ENCODE data around the gene TRAF3IP3. TPM values are rescaled to one million over a fixed set of nuclear protein-coding genes. Genes with fewer than 3 reads are reported as not detected.

TRAF3IP3 gene
- total and polyA plus RNA-seq, 12 donors = 0.45 to 8.0 (median 0.77) TPM

DNA sequence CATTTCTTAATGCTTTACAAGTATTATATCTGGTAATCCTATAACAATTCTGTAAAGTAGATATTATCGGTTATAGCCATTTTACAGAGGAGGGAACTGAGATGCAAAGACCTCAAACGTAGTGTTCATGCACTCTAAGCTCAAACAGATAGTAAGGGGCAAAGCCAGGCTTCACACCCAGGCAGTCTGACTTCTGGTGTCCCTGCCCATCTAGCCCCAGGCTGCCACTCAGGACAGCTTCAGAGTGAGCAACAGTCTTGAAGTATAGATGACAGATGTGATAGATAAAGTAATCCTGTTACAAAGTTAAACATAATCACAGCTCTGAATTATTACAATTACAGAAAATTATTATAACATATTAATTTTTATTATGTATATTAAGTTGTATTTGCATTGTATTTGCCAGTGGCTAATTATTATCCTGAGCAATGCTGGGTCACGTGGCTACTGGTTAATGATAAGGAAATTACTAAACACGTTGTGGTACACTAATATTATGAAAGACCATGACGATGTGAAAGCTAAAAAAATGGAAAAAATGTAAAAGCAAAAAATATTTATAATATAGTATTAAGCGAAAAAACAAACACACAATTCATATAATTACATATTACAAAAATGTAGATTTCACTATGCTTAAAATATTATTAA is 6.1 kb upstream of the TRAF3IP3 start:
- TF ChIP-seq CTCF (IDR thresholded peaks at IDR 0.05) = no peak
- Histone ChIP-seq H3K27ac (no peak overlapping the region), H3K4me1 (peaks cover 0 to 41% (median 20%) of the 10 kb centered on the region in 9 donors), H3K27me3 (no peaks in the 10 kb centered on the region), H3K4me3 (no peak overlapping the region), H3K9me3 (no peaks in the 10 kb centered on the region), H3K36me3 (no peaks in the 10 kb centered on the region)
- no peak for DNase-seq
- intact Hi-C loops (cut with DNase I) = loop anchor here (2.0 to 10.0 kb wide), 16 partner anchors 42 to 175 kb away; no protein-coding TSS in a partner anchor
- no peak for ATAC-seq
- 76 to 89% methylated on average over 6 of the region's 6 CpGs for WGBS, 2 donors

GRCh38 chr1:209751627-209752231 is 4.1 kb upstream of the TRAF3IP3 start:
- H3K4me3 ChIP-seq = no peak overlapping the region
- 63 to 79% methylated on average over 5 of the region's 5 CpGs for WGBS, 2 donors
- intact Hi-C loops (cut with DNase I) = no loop called here

GRCh38 chr1:209752890-209753289 is 3.0 kb upstream of the TRAF3IP3 start:
- no peak for ATAC-seq
- intact Hi-C loops (cut with DNase I) = no loop called here
- no peak overlapping the region for H3K27ac ChIP-seq
- no peak for TF ChIP-seq CTCF (IDR thresholded peaks at IDR 0.05)
- 90% methylated on average over 3 of the region's 3 CpGs for WGBS, 2 donors
- H3K27me3 ChIP-seq = no peaks in the 10 kb centered on the region
- peaks cover 0 to 55% (median 3%) of the 10 kb centered on the region in 9 donors for H3K4me1 ChIP-seq
- no peak for DNase-seq
- no peaks in the 10 kb centered on the region for H3K36me3 ChIP-seq
- no peak overlapping the region for H3K4me3 ChIP-seq
- H3K9me3 ChIP-seq = no peaks in the 10 kb centered on the region

More at GRCh38 chr1:209751627-209752231, 4.1 kb upstream of the TRAF3IP3 start:
- Histone ChIP-seq H3K27ac (peak overlapping the region in 1 of 10 donors; percentile 76), H3K4me1 (peaks cover 0 to 59% (median 13%) of the 10 kb centered on the region in 9 donors), H3K9me3 (no peaks in the 10 kb centered on the region), H3K27me3 (no peaks in the 10 kb centered on the region), H3K36me3 (no peaks in the 10 kb centered on the region)
- DNase-seq = no peak
- no peak for TF ChIP-seq CTCF (IDR thresholded peaks at IDR 0.05)
- ATAC-seq = no peak

DNA sequence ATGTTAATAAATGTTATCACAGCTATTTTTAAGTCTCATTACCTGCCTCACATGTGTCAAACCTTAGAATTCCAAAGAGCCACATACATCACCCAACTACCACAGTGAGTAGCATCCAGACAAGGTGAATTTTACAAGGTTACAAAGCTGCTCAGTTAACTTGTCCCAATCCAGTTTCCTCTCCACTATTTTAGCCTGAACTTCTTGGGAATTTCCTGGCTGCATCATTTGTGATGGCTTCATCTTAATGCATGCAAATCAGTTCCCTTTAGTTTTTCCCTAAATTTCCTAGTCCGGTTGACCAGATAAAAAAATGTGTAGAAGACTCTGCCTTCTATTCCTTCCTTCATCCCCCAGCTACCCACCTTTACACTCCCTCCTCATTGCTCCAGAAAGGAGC is 597 bp upstream of the TRAF3IP3 start:
- no peak overlapping the region for H3K4me3 ChIP-seq
- H3K27ac ChIP-seq = peak overlapping the region in 2 of 10 donors; percentile 13 to 92
- no peaks in the 10 kb centered on the region for H3K9me3 ChIP-seq
- TF ChIP-seq CTCF (IDR thresholded peaks at IDR 0.05) = no peak
- DNase-seq (no peak), ATAC-seq (no peak)
- intact Hi-C loops (cut with DNase I) = no loop called here
- 79 to 100% methylated on average over 1 of the region's 1 CpG for WGBS, 2 donors
- H3K36me3 ChIP-seq = peaks cover 0 to 14% (median 0%) of the 10 kb centered on the region in 9 donors
- H3K27me3 ChIP-seq = no peaks in the 10 kb centered on the region
- H3K4me1 ChIP-seq = peaks cover 0 to 61% (median 0%) of the 10 kb centered on the region in 9 donors

Data from heart right ventricle (tissue), 16 donors.